ENCODE measurements around the gene NADK. TPM values are rescaled to one million over a fixed set of nuclear protein-coding genes. Genes with fewer than 3 reads are reported as not detected.

NADK gene
- polyA plus RNA-seq, 1 donor: 59.8 TPM

- 83% methylated on average over 1 of the region's 23 CpGs for WGBS (ENCODE audit: insufficient coverage, low lambda C conversion rate)
- Histone ChIP-seq H3K36me3 (ENCODE audit: control insufficient read depth, insufficient read depth, low read length) (peaks cover 59% of the 10 kb centered on the region), H3K4me3 (ENCODE audit: low read length) (no peak overlapping the region), H3K9me3 (ENCODE audit: control insufficient read depth, low read depth, low read length) (peaks cover 3% of the 10 kb centered on the region), H3K27ac (ENCODE audit: low read length) (no peak overlapping the region), H3K4me1 (ENCODE audit: control insufficient read depth, insufficient read depth, low read length) (no peaks in the 10 kb centered on the region), H3K27me3 (ENCODE audit: control insufficient read depth, insufficient read depth, low read length) (no peaks in the 10 kb centered on the region)
- no peak for DNase-seq
Observed at GRCh38 chr1:1764876-1765470, 13.3 kb downstream of the NADK start.

DNA sequence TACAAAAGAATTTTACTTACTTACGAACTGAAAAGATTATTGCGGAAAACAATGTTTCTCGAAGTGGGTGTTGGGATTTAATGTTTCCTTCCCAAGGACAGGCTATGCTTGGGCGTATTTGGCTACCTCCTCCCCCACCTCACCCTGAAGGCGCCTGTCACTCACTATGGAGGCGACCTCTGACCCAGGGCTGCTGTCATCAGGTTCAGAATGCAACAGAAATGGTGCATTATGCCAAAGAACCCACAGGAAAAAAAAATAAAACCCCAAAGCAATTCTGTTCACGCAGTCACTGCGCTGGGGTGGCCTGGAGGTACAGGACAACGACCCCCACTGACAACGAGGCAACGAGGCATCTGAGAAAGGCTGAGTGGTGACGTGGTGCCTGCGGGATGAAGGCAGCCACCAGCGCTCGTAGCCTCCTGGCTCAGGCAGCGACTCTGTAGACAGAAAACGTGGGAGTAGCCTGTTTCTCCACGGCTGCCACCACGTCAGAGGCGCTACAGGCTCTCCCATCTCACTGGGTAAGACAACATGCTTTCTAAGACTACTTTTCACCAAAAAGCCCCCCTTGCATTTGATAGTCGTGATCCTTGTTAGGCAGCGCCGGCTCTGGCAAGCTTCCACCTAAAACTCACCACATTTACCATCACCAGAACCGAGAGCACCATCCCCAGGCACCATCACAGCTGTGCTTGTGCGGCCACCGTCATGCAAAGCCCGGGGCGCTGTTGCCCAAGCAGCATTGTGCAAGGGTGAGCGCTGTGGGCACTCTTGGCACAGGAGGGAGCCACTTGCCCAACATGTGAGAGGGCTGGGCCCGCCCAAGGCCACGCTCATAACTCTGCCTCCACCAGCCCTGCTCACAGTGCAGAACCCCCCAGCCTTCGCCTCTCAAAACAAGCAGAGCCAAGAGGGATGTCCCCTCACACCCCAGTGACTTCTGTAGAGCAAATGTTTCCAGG, 14.3 kb downstream of the NADK start:
- H3K4me3 ChIP-seq (ENCODE audit: low read length): no peak overlapping the region
- H3K27me3 ChIP-seq (ENCODE audit: control insufficient read depth, insufficient read depth, low read length): no peaks in the 10 kb centered on the region
- H3K4me1 ChIP-seq (ENCODE audit: control insufficient read depth, insufficient read depth, low read length): no peaks in the 10 kb centered on the region
- peaks cover 69% of the 10 kb centered on the region for H3K36me3 ChIP-seq (ENCODE audit: control insufficient read depth, insufficient read depth, low read length)
- no peak overlapping the region for H3K27ac ChIP-seq (ENCODE audit: low read length)
- H3K9me3 ChIP-seq (ENCODE audit: control insufficient read depth, low read depth, low read length): no peaks in the 10 kb centered on the region
- WGBS (ENCODE audit: insufficient coverage, low lambda C conversion rate): no CpG with 5 or more reads among the region's 32 CpGs
- DNase-seq: no peak

DNA sequence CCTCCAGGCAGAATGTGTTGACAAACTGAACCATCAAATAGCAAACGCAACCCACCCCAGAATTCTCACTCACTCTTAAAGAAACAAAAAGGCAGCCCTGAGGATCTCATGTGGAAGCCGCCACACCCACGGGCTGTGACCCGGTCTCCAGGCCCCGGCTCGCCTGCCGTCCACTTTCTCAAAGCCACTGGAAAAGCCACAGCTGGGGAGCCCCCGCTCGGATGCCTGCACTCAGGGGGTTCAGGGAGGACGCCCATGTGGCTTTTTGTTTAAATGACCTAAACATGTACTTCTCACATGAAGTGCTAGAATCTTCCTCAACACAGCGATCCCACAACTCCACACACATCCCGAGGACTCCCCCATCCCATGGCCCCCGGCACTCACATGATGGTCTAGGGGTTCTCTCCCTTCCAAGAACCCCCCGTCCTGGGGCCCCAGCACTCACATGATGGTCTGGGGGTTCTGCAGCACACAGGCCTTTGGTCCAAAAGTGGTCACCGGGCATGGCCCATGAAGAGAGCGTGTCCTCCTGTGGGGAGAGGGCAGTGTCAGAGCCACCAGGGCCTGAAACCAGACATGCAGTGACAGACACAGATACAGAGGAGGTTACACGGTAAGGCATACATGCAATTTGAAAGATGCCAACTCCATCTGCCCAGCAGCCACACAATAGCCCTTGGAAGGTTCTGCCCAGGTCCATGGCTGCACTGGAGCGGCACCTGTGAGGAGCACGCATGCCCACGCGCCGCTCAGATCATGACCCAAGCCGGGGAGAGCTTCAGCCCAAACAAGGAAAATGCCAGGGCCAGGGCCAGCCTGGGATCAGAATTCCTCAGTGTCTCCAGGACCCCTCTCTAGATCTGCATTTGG, 16.5 kb downstream of the NADK start:
- Histone ChIP-seq H3K27me3 (ENCODE audit: control insufficient read depth, insufficient read depth, low read length) (no peaks in the 10 kb centered on the region), H3K36me3 (ENCODE audit: control insufficient read depth, insufficient read depth, low read length) (peaks cover 65% of the 10 kb centered on the region), H3K27ac (ENCODE audit: low read length) (no peak overlapping the region), H3K4me3 (ENCODE audit: low read length) (no peak overlapping the region), H3K4me1 (ENCODE audit: control insufficient read depth, insufficient read depth, low read length) (no peaks in the 10 kb centered on the region), H3K9me3 (ENCODE audit: control insufficient read depth, low read depth, low read length) (peaks cover 2% of the 10 kb centered on the region)
- WGBS (ENCODE audit: insufficient coverage, low lambda C conversion rate): no CpG with 5 or more reads among the region's 23 CpGs
- DNase-seq: no peak

- no peak for DNase-seq
- Histone ChIP-seq H3K9me3 (ENCODE audit: control insufficient read depth, low read depth, low read length) (peaks cover 2% of the 10 kb centered on the region), H3K4me3 (ENCODE audit: low read length) (no peak overlapping the region), H3K4me1 (ENCODE audit: control insufficient read depth, insufficient read depth, low read length) (no peaks in the 10 kb centered on the region), H3K27me3 (ENCODE audit: control insufficient read depth, insufficient read depth, low read length) (no peaks in the 10 kb centered on the region), H3K27ac (ENCODE audit: low read length) (no peak overlapping the region), H3K36me3 (ENCODE audit: control insufficient read depth, insufficient read depth, low read length) (peaks cover 73% of the 10 kb centered on the region)
- WGBS (ENCODE audit: insufficient coverage, low lambda C conversion rate): 80% methylated on average over 1 of the region's 10 CpGs
Observed at GRCh38 chr1:1760715-1761114, 17.6 kb downstream of the NADK start.

DNA sequence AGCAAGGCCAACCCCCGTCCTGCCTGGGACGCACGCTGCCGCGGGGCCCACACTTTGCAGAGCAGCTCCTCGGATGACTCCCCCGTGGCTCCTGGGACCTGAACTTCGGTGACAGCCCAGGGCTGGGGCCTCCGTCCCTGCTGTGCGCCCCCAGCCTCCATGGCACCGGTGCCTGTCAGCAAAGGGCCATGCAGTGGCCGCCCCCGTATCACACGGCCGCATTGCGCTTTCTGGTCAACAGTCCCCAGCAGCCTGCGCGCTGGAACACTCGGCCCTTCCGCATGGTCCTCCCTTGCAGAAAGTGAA, 18.0 kb downstream of the NADK start:
- no peak overlapping the region for H3K4me3 ChIP-seq (ENCODE audit: low read length)
- peaks cover 2% of the 10 kb centered on the region for H3K9me3 ChIP-seq (ENCODE audit: control insufficient read depth, low read depth, low read length)
- no peaks in the 10 kb centered on the region for H3K4me1 ChIP-seq (ENCODE audit: control insufficient read depth, insufficient read depth, low read length)
- no peak overlapping the region for H3K27ac ChIP-seq (ENCODE audit: low read length)
- no CpG with 5 or more reads among the region's 20 CpGs for WGBS (ENCODE audit: insufficient coverage, low lambda C conversion rate)
- peaks cover 77% of the 10 kb centered on the region for H3K36me3 ChIP-seq (ENCODE audit: control insufficient read depth, insufficient read depth, low read length)
- no peak for DNase-seq
- H3K27me3 ChIP-seq (ENCODE audit: control insufficient read depth, insufficient read depth, low read length): no peaks in the 10 kb centered on the region

GRCh38 chr1:1759456-1760344, 18.6 kb downstream of the NADK start:
- H3K36me3 ChIP-seq (ENCODE audit: control insufficient read depth, insufficient read depth, low read length): peaks cover 75% of the 10 kb centered on the region
- no peak overlapping the region for H3K27ac ChIP-seq (ENCODE audit: low read length)
- H3K9me3 ChIP-seq (ENCODE audit: control insufficient read depth, low read depth, low read length): peaks cover 2% of the 10 kb centered on the region
- WGBS (ENCODE audit: insufficient coverage, low lambda C conversion rate): 100% methylated on average over 1 of the region's 37 CpGs
- DNase-seq: no peak
- H3K4me3 ChIP-seq (ENCODE audit: low read length): no peak overlapping the region
- H3K27me3 ChIP-seq (ENCODE audit: control insufficient read depth, insufficient read depth, low read length): no peaks in the 10 kb centered on the region
- H3K4me1 ChIP-seq (ENCODE audit: control insufficient read depth, insufficient read depth, low read length): no peaks in the 10 kb centered on the region

- H3K9me3 ChIP-seq (ENCODE audit: control insufficient read depth, low read depth, low read length): peaks cover 2% of the 10 kb centered on the region
- WGBS (ENCODE audit: insufficient coverage, low lambda C conversion rate): no CpG with 5 or more reads among the region's 34 CpGs
- no peaks in the 10 kb centered on the region for H3K4me1 ChIP-seq (ENCODE audit: control insufficient read depth, insufficient read depth, low read length)
- peak in 1 of 2 donors; percentile 20 for DNase-seq
- peaks cover 77% of the 10 kb centered on the region for H3K36me3 ChIP-seq (ENCODE audit: control insufficient read depth, insufficient read depth, low read length)
- no peak overlapping the region for H3K27ac ChIP-seq (ENCODE audit: low read length)
- H3K4me3 ChIP-seq (ENCODE audit: low read length): no peak overlapping the region
- H3K27me3 ChIP-seq (ENCODE audit: control insufficient read depth, insufficient read depth, low read length): no peaks in the 10 kb centered on the region
Observed at GRCh38 chr1:1758692-1759455, 19.4 kb downstream of the NADK start.

DNA sequence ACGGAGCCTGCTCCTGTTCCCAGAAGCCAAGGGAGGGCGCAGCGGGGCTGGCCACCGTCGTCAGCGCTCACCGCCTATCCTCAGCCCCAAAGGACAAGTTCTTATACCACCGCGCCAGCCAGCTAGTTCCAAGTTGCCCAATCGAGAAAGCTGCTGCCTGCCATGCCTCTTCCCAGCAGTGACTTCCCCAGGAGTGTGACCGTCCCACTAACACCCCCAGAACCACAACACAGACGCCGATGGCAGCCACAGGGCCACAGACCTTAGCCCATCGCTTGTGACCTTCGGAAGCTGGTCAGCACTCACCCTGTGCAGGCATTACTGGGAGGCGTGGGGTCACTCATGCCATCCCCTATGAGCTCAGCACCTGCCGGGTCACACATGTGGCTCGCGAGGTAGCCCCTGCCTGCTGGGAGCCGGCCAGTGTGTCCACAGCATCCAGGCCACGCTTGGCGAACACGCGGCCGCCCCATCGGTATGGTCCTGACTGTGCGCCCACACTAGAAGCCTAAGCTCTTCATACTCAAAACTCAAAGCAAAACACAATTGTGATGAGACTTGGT, 20.1 kb downstream of the NADK start:
- H3K9me3 ChIP-seq (ENCODE audit: control insufficient read depth, low read depth, low read length): peaks cover 2% of the 10 kb centered on the region
- H3K27me3 ChIP-seq (ENCODE audit: control insufficient read depth, insufficient read depth, low read length): no peaks in the 10 kb centered on the region
- no CpG with 5 or more reads among the region's 27 CpGs for WGBS (ENCODE audit: insufficient coverage, low lambda C conversion rate)
- H3K27ac ChIP-seq (ENCODE audit: low read length): no peak overlapping the region
- peaks cover 82% of the 10 kb centered on the region for H3K36me3 ChIP-seq (ENCODE audit: control insufficient read depth, insufficient read depth, low read length)
- no peaks in the 10 kb centered on the region for H3K4me1 ChIP-seq (ENCODE audit: control insufficient read depth, insufficient read depth, low read length)
- no peak overlapping the region for H3K4me3 ChIP-seq (ENCODE audit: low read length)
- DNase-seq: no peak

DNA sequence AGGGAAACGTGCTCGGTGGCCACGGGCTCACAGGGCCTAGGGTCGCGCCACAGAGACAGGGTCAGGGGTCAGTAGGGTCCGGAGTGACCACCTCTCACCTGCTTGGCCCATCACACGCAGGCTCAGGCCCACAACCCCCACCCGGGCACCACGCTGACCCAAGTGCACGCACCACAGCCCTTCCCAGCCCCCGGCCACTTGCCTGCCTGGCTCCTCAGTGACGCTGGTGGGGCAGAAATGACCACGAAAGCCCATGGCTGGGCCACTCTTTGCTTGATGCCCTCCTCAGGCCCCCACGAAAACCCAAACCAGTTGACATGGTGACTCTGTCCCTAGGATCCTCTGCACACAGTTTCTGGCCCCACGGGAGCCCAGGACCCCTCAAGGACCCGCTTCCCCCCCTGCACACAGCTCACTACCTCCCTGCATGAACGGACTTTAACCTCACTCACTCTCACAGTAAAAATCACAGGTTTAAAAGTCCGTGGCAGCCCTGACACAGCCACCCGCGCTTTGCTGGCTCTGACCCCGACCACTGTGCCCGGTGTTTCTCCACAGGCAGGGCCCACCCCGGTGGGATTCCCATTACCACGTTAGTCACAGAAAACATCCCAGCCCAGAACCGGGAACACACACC, 20.7 kb downstream of the NADK start:
- no CpG with 5 or more reads among the region's 25 CpGs for WGBS (ENCODE audit: insufficient coverage, low lambda C conversion rate)
- Histone ChIP-seq H3K4me3 (ENCODE audit: low read length) (no peak overlapping the region), H3K27ac (ENCODE audit: low read length) (no peak overlapping the region), H3K27me3 (ENCODE audit: control insufficient read depth, insufficient read depth, low read length) (no peaks in the 10 kb centered on the region), H3K4me1 (ENCODE audit: control insufficient read depth, insufficient read depth, low read length) (no peaks in the 10 kb centered on the region), H3K36me3 (ENCODE audit: control insufficient read depth, insufficient read depth, low read length) (peaks cover 83% of the 10 kb centered on the region), H3K9me3 (ENCODE audit: control insufficient read depth, low read depth, low read length) (peaks cover 2% of the 10 kb centered on the region)
- no peak for DNase-seq

All from large intestine (tissue), 3 donors.